AG10803 (cell line): ENCODE data around the gene OR2D3.
"Not testable (repeated sequence)": the region's sequence is repeated elsewhere in the genome, so short reads cannot be mapped to it uniquely, and the experiment has no call there.

ENCODE experiments used
- DNase-seq: peaks from one replicate; pipeline ENCODE4 v3.0.0; 2010; ENCODE audit warnings: low read depth
- H3K4me3 ChIP-seq: 2 replicates; pipeline ENCODE4 v1.5.1; 2011; ENCODE audit warnings: mild to moderate bottlenecking, low read length, control low read depth
- TF ChIP-seq, protein P1 (sequence below): conservative IDR thresholded peaks from 2 replicates; pipeline ENCODE4 v1.5.1; 2011; ENCODE audit warnings: mild to moderate bottlenecking, low read length, control low read depth, inconsistent platforms

The OR2D3 gene

DNA sequence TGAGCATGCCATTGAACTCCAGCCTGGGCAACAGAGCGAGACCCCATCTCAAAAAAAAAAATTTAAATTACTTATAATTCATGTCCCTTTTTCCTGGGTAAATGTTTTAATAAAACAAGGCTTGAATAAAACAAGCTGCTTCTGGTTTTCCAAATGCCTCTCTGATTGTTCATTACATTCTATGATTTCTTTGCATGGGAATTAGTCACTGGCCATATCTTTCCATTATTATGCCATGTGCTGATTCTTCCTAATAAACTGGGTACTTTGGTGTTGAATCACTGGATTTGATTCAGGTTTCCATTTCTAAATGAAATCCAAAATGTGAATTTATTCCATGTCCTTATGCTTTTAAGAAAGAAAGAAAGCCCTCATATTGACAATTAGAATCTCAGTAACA, 48.0 kb downstream of the OR2D3 start:
- DNase-seq, result peak; percentile 62
- TF ChIP-seq, protein P1, sequence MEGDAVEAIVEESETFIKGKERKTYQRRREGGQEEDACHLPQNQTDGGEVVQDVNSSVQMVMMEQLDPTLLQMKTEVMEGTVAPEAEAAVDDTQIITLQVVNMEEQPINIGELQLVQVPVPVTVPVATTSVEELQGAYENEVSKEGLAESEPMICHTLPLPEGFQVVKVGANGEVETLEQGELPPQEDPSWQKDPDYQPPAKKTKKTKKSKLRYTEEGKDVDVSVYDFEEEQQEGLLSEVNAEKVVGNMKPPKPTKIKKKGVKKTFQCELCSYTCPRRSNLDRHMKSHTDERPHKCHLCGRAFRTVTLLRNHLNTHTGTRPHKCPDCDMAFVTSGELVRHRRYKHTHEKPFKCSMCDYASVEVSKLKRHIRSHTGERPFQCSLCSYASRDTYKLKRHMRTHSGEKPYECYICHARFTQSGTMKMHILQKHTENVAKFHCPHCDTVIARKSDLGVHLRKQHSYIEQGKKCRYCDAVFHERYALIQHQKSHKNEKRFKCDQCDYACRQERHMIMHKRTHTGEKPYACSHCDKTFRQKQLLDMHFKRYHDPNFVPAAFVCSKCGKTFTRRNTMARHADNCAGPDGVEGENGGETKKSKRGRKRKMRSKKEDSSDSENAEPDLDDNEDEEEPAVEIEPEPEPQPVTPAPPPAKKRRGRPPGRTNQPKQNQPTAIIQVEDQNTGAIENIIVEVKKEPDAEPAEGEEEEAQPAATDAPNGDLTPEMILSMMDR, result no peak
- H3K4me3 ChIP-seq, result no peak overlapping the region

DNA sequence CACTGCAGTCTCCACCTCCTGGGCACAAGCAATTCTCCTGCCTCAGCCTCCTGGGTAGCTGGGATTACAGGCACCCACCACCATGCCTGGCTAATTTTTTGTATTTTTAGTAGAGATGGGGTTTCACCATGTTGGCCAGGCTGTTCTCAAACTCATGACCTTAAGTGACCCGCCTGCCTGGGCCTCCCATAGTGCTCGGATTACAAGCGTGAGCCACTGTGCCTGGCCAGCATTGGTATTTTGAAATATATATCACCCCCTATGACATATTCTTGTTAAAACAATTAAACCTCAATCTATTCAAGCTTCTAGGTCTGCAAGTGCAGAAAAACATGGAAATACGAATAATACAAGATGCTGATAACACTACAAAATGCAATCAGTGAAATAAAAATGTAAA, 49.1 kb downstream of the OR2D3 start:
- DNase-seq, result peak; percentile 21
- not testable (repeated sequence) for H3K4me3 ChIP-seq
